Common myeloid progenitor, CD34-positive (primary cell): ENCODE data around the gene MAP3K20.

Source experiments
- CTCF ChIA-PET: fragments of 350-600 bp; sonication (Branson Sonifier 250); formaldehyde crosslinking; loops from one replicate; lab custom pipeline; 2021; ENCODE audit warnings: antibody characterized with exemption; lab: Charles Lee
- POLR2A ChIA-PET: fragments of 350-600 bp; sonication (Branson Sonifier 250); formaldehyde crosslinking; loops from one replicate; lab custom pipeline; 2021; ENCODE audit warnings: antibody characterized with exemption; lab: Charles Lee
- DNase-seq, 3 donors: peaks; one replicate each; pipeline versions ENCODE4 v3.0.0 to v3.0.0-alpha.2; 2013
- H3K27ac ChIP-seq, 2 experiments: 1 replicate in 1 of 2; 2 replicates in 1 of 2; pipeline ENCODE4 v1.7.0; 2013; ENCODE audit warnings: inconsistent platforms in 2 of 2, low read length in 2 of 2, mild to moderate bottlenecking in 2 of 2, low read depth in 1 of 2, moderate library complexity in 1 of 2; ENCODE audit not compliant: severe bottlenecking in 2 of 2, insufficient read depth in 1 of 2, poor library complexity in 1 of 2
- H3K27me3 ChIP-seq, 5 experiments: replicated peaks in 2 of 5; 1 replicate in 3 of 5; 2 replicates in 2 of 5; pipeline versions ENCODE4 v1.6.1 to v1.7.0; 2013; ENCODE audit warnings: low read length in 4 of 5, mild to moderate bottlenecking in 2 of 5, moderate library complexity in 2 of 5, inconsistent platforms in 1 of 5; ENCODE audit not compliant: insufficient read depth in 5 of 5, control insufficient read depth in 4 of 5
- H3K36me3 ChIP-seq, 4 experiments: 1 replicate in 2 of 4; 2 replicates in 2 of 4; pipeline versions ENCODE4 v1.6.1 to v1.7.0; 2013; ENCODE audit warnings: low read length in 3 of 4, control low read depth in 1 of 4, mild to moderate bottlenecking in 1 of 4; ENCODE audit not compliant: control insufficient read depth in 4 of 4, insufficient read depth in 4 of 4
- H3K4me1 ChIP-seq, 4 experiments: 1 replicate in 3 of 4; 2 replicates in 1 of 4; pipeline versions ENCODE4 v1.6.1 to v1.7.1; 2013; ENCODE audit warnings: low read length in 3 of 4, mild to moderate bottlenecking in 3 of 4, control low read depth in 1 of 4, inconsistent platforms in 1 of 4, moderate library complexity in 1 of 4; ENCODE audit not compliant: control insufficient read depth in 4 of 4, insufficient read depth in 4 of 4; ENCODE audit errors: control extremely low read depth in 1 of 4
- H3K4me3 ChIP-seq, 7 experiments: 1 replicate in 4 of 7; 2 replicates in 3 of 7; pipeline versions ENCODE4 v1.5.1 to v1.7.0; 2013; ENCODE audit warnings: mild to moderate bottlenecking in 7 of 7, low read length in 6 of 7, moderate library complexity in 6 of 7, inconsistent platforms in 2 of 7, low read depth in 2 of 7, control low read depth in 1 of 7; ENCODE audit not compliant: insufficient read depth in 4 of 7, control insufficient read depth in 1 of 7; ENCODE audit errors: extremely low read depth in 1 of 7
- H3K9me3 ChIP-seq, 5 experiments: 1 replicate in 4 of 5; 2 replicates in 1 of 5; pipeline versions ENCODE4 v1.6.1 to v1.7.1; 2013; ENCODE audit warnings: low read length in 4 of 5, mild to moderate bottlenecking in 2 of 5, inconsistent platforms in 1 of 5, low read depth in 1 of 5, moderate library complexity in 1 of 5; ENCODE audit not compliant: control insufficient read depth in 4 of 5, insufficient read depth in 2 of 5; ENCODE audit errors: control extremely low read depth in 1 of 5
- WGBS: methylation state at CpG from one replicate; pipeline ENCODE4 v1.1.5; 2013; ENCODE audit not compliant: insufficient coverage; 5-methylcytosine and 5-hydroxymethylcytosine counted together

The MAP3K20 gene

DNA sequence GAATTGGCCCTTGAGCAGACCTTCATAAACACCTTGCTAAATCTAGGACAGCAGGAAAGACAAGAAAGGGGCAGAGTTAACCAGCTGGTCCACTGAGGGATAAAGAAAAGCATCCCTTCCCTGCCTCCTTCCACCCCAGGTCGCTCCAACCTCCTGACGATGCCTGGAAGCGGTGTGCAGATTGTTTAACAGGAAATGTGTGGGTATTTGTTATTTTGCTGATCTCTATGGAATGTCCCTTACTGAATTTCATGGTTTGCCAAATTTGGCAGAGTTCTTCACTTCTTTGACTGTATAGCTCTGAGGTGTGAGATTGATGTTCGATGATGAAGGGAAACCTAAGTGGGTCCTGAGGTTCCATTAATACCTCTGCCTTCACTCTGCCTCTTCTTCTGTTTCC is 72.9 kb downstream of the MAP3K20 start:
- Histone ChIP-seq H3K36me3 (no peaks in the 10 kb centered on the region), H3K4me3 (no peak overlapping the region), H3K27ac (no peak overlapping the region), H3K27me3 (no peaks in the 10 kb centered on the region), H3K9me3 (peaks cover 0 to 1% (median 0%) of the 10 kb centered on the region in 5 experiments), H3K4me1 (peaks cover 0 to 6% (median 1%) of the 10 kb centered on the region in 4 experiments)
- ChIA-PET POLR2A (no interaction called here), CTCF (interaction anchor here (1.6 kb wide), 1 partner anchor 12 kb away, joined by 3 read pairs; no protein-coding TSS in a partner anchor)
- no peak for DNase-seq
- no CpG with 5 or more reads among the region's 4 CpGs for WGBS

DNA sequence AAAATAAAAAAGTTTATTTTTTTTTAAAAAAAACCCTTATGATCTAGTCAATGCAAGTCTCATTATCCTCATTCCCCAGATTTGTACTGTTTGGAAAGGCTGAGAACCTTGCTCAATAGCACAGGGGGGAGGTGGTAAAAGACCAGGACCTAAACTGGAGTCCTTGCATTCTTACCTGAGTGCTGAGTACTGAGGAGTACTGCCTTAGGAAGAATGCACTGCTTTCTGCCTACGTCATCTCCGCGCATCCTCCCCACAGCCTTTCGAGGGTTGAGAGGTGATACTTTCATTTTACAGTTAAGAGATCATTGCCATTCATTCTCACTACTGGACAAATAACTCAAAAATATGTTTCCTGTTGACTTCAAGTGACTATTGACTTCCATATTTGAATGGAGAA is 73.8 kb downstream of the MAP3K20 start:
- H3K4me1 ChIP-seq, result peaks cover 0 to 6% (median 1%) of the 10 kb centered on the region in 4 experiments
- H3K27ac ChIP-seq, result no peak overlapping the region
- 94% methylated on average over 3 of the region's 4 CpGs for WGBS
- H3K27me3 ChIP-seq, result no peaks in the 10 kb centered on the region
- ChIA-PET CTCF (interaction anchor here (1.6 kb wide), 1 partner anchor 13 kb away, joined by 3 read pairs; no protein-coding TSS in a partner anchor), POLR2A (no interaction called here)
- peaks cover 0 to 2% (median under 1%) of the 10 kb centered on the region in 4 experiments for H3K36me3 ChIP-seq
- H3K9me3 ChIP-seq, result peaks cover 0 to 1% (median 0%) of the 10 kb centered on the region in 5 experiments
- no peak for DNase-seq
- H3K4me3 ChIP-seq, result no peak overlapping the region

DNA sequence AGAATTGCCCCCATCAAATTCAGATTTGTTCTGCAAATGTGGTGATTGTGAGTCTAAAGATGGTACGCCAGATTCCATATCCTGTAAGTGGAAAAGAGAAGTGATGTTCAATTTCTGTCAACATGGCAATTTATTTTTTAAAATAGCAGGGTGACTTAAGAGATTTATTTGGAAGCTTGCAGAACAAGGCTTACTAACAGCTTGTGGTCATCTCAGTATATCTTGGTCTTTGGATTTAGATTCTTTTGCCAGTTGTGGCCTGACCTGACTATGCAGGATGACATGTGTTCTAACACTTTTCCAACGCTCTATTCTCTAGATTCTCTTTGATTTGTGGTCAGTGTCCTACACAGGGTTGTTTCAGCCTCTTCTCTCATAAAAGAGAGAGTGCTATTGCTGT is 74.4 kb downstream of the MAP3K20 start:
- H3K4me1 ChIP-seq, result peaks cover 0 to 6% (median 1%) of the 10 kb centered on the region in 4 experiments
- DNase-seq, result no peak
- POLR2A ChIA-PET, result no interaction called here
- peaks cover 0 to 2% (median 1%) of the 10 kb centered on the region in 4 experiments for H3K36me3 ChIP-seq
- CTCF ChIA-PET, result interaction anchor here (1.1 kb wide), 1 partner anchor 13 kb away, joined by 3 read pairs; no protein-coding TSS in a partner anchor
- H3K4me3 ChIP-seq, result no peak overlapping the region
- 100% methylated on average over 1 of the region's 2 CpGs for WGBS
- no peaks in the 10 kb centered on the region for H3K9me3 ChIP-seq
- no peaks in the 10 kb centered on the region for H3K27me3 ChIP-seq
- no peak overlapping the region for H3K27ac ChIP-seq

DNA sequence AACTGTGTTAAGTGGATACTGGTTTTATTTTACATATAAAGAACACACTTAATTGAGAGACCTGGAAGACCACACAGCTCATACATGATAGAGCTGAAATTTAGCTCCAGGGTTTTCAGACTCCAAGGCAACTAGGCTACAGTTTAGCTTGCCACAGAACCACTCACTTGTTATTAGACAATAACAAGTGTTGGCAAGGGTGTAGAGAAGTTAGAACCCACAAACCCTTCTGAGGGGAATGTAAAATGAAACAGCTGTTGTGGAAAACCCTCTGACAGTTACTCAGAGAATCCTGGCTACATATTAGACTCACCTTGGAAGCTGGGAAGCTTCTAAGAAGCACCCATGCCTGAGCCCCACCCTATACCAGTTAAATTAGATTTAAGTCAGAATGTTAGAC is 75.3 kb downstream of the MAP3K20 start:
- Histone ChIP-seq H3K27me3 (no peaks in the 10 kb centered on the region), H3K4me3 (no peak overlapping the region), H3K9me3 (peaks cover 0 to 6% (median 0%) of the 10 kb centered on the region in 5 experiments), H3K36me3 (peaks cover 2 to 7% (median 3%) of the 10 kb centered on the region in 4 experiments), H3K4me1 (peaks cover 0 to 6% (median 1%) of the 10 kb centered on the region in 4 experiments), H3K27ac (no peak overlapping the region)
- no peak for DNase-seq
- CTCF ChIA-PET, result interaction anchor here (1.1 kb wide), 1 partner anchor 12 kb away, joined by 3 read pairs; no protein-coding TSS in a partner anchor
- POLR2A ChIA-PET, result no interaction called here

DNA sequence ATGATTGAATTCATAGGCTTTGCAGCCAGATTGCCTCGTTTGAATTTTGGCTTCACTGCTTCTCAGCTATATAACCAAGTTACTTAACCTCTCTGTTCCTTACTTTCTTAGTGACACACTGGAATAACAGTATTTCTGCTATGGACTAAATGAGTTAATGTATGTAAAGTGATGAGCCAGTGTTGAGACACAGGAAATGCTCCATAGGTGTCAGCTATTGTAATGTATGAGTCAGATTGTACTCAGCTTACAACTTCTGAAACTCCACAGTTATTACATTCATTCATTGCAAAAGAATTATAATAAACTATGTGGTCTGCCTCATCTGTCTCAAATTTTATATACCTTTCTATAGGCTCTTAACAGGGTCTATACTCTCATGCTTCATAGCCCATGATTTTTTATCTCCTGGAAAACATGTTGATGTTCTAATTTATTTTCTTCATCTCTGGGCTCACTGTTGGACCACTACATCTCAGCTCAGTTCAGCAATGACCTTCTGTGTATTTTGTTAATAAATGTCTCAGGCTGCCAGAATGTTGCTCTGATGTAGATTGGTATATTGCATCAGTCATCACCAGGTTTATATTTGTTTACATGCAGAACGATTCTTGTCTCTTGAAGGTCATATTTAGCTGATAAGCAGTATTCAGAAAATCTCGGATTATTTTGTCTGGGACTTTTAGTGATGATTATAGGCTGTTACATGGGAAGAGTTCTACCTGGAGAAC is 76.2 kb downstream of the MAP3K20 start:
- ChIA-PET CTCF (no interaction called here), POLR2A (no interaction called here)
- no peak overlapping the region for H3K27ac ChIP-seq
- H3K27me3 ChIP-seq, result no peaks in the 10 kb centered on the region
- H3K36me3 ChIP-seq, result peaks cover 2 to 8% (median 7%) of the 10 kb centered on the region in 4 experiments
- peaks cover 0 to 9% (median 2%) of the 10 kb centered on the region in 5 experiments for H3K9me3 ChIP-seq
- WGBS, result 100% methylated on average over 2 of the region's 3 CpGs
- H3K4me3 ChIP-seq, result no peak overlapping the region
- peaks cover 0 to 6% (median 1%) of the 10 kb centered on the region in 4 experiments for H3K4me1 ChIP-seq
- no peak for DNase-seq

DNA sequence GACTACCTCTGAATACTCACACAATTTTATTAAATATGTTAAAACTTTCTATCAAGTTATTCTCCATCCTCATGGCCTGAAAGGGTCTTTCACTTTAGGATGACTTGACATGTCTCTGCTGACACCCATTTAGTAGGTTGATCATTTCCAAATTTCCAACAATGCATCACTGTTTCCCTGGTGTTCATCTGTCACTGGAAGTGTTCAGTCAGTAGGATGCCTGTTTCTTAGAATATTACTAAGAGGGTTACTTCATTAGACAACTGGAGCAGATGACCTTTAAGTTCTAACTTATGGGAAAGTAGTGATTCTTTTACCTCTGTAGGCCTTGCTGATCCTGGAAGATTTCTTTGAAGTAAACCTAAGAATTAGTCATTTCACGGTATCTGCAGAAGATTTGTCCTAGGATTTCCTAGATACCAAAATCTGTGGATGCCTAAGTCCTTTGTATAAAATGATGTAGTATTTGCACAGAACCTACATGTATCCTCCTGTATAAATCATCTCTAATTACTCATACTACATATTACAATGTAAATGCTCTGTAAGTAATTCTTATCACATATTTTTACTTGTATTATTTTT is 77.7 kb downstream of the MAP3K20 start:
- POLR2A ChIA-PET, result no interaction called here
- Histone ChIP-seq H3K27ac (no peak overlapping the region), H3K27me3 (no peaks in the 10 kb centered on the region), H3K4me1 (peaks cover 0 to 5% (median 1%) of the 10 kb centered on the region in 4 experiments), H3K9me3 (peaks cover 0 to 9% (median 2%) of the 10 kb centered on the region in 5 experiments), H3K4me3 (no peak overlapping the region), H3K36me3 (peaks cover 2 to 8% (median 7%) of the 10 kb centered on the region in 4 experiments)
- no peak for DNase-seq
- 100% methylated on average over 1 of the region's 1 CpG for WGBS
- CTCF ChIA-PET, result no interaction called here
